HEK293 (cell line): Measurements from ENCODE around the gene ARAP3.

Source experiments
- CTCF ChIA-PET: fragments of 350-600 bp; formaldehyde crosslinking; extraction: SDS; loops from one replicate; lab custom pipeline; 2021; ENCODE audit warnings: antibody characterized with exemption; lab: Yijun Ruan, JAX
- POLR2A ChIA-PET: fragments of 300-600 bp; formaldehyde crosslinking; extraction: SDS; loops from one replicate; lab custom pipeline; 2020; ENCODE audit warnings: antibody characterized with exemption, inconsistent platforms; lab: Yijun Ruan, JAX
- H3K27ac ChIP-seq: fragments of 200-500 bp; sonication (Bioruptor generic); 2 replicates; pipeline ENCODE4 v1.5.1; 2014; ENCODE audit warnings: low read depth, low read length, control low read depth, inconsistent platforms; ENCODE audit errors: extremely low read depth
- H3K36me3 ChIP-seq, 2 experiments: fragments of 200-500 bp in 1 of 2; sonication (Bioruptor generic) in 1 of 2; 1 replicate in 1 of 2; 2 replicates in 1 of 2; pipeline ENCODE4 v1.5.1; 2014 to 2017; ENCODE audit warnings: inconsistent platforms in 2 of 2, low read length in 2 of 2; ENCODE audit not compliant: control insufficient read depth in 2 of 2, insufficient read depth in 1 of 2
- H3K4me1 ChIP-seq: fragments of 200-500 bp; sonication (Bioruptor generic); 2 replicates; pipeline ENCODE4 v1.5.1; 2014; ENCODE audit warnings: mild to moderate bottlenecking, low read length, inconsistent platforms; ENCODE audit not compliant: control insufficient read depth, insufficient read depth
- H3K4me3 ChIP-seq: 2 replicates; pipeline ENCODE4 v1.5.1; 2011; ENCODE audit warnings: low read depth, mild to moderate bottlenecking, control low read depth, low read length, moderate library complexity
- H3K9me3 ChIP-seq: fragments of 200-500 bp; sonication (Bioruptor generic); 2 replicates; pipeline ENCODE4 v1.5.1; 2014; ENCODE audit warnings: low read depth, low read length, inconsistent platforms; ENCODE audit not compliant: control insufficient read depth, insufficient read depth
- CTCF ChIP-seq: fragments of 450-650 bp; formaldehyde crosslinking; IDR thresholded peaks from 2 replicates; pipeline ENCODE4 v1.5.1; 2016; ENCODE audit warnings: missing biosample characterization, missing genetic modification characterization
- GFI1B ChIP-seq: fragments of 450-650 bp; formaldehyde crosslinking; IDR thresholded peaks from 2 replicates; pipeline ENCODE4 v1.5.1; 2016; ENCODE audit warnings: missing biosample characterization, missing genetic modification characterization
- KLF16 ChIP-seq: fragments of 450-650 bp; formaldehyde crosslinking; IDR thresholded peaks from 2 replicates; pipeline ENCODE4 v1.5.1; 2017; ENCODE audit warnings: missing biosample characterization, missing genetic modification characterization
- PRDM6 ChIP-seq: fragments of 450-650 bp; formaldehyde crosslinking; IDR thresholded peaks from 2 replicates; pipeline ENCODE4 v1.5.1; 2017; ENCODE audit warnings: missing biosample characterization, missing genetic modification characterization
- SP7 ChIP-seq: fragments of 450-650 bp; formaldehyde crosslinking; IDR thresholded peaks from 2 replicates; pipeline ENCODE4 v1.5.1; 2016; ENCODE audit warnings: missing biosample characterization, missing genetic modification characterization
- YY2 ChIP-seq: fragments of 450-650 bp; formaldehyde crosslinking; IDR thresholded peaks from 2 replicates; pipeline ENCODE4 v1.5.1; 2016; ENCODE audit warnings: missing biosample characterization, missing genetic modification characterization
- ZBTB44 ChIP-seq: fragments of 450-650 bp; IDR thresholded peaks from 2 replicates; pipeline ENCODE4 v1.5.1; 2018; ENCODE audit warnings: missing biosample characterization, mild to moderate bottlenecking, missing genetic modification characterization
- ZBTB49 ChIP-seq: fragments of 450-650 bp; formaldehyde crosslinking; IDR thresholded peaks from 2 replicates; pipeline ENCODE4 v1.5.1; 2016; ENCODE audit warnings: missing biosample characterization, missing genetic modification characterization, low read depth
- ZNF112 ChIP-seq: fragments of 450-650 bp; formaldehyde crosslinking; IDR thresholded peaks from 2 replicates; pipeline ENCODE4 v1.5.0; 2017; ENCODE audit warnings: missing biosample characterization, missing genetic modification characterization
- ZNF140 ChIP-seq: fragments of 450-650 bp; formaldehyde crosslinking; IDR thresholded peaks from 2 replicates; pipeline ENCODE4 v1.5.1; 2016; ENCODE audit warnings: missing biosample characterization, missing genetic modification characterization
- ZNF155 ChIP-seq: fragments of 450-650 bp; formaldehyde crosslinking; IDR thresholded peaks from 2 replicates; pipeline ENCODE4 v1.5.1; 2016; ENCODE audit warnings: missing biosample characterization, missing genetic modification characterization
- ZNF274 ChIP-seq, 2 experiments: fragments of 200-500 bp in 1 of 2; fragments of 450-650 bp in 1 of 2; sonication (Bioruptor generic) in 1 of 2; formaldehyde crosslinking in 1 of 2; IDR thresholded peaks; 2 replicates each; pipeline versions ENCODE4 v1.5.1 to v1.6.1; 2014 to 2016; ENCODE audit warnings: borderline replicate concordance in 1 of 2, inconsistent platforms in 1 of 2, low read length in 1 of 2, missing biosample characterization in 1 of 2, missing genetic modification characterization in 1 of 2
- ZNF362 ChIP-seq: fragments of 450-650 bp; formaldehyde crosslinking; IDR thresholded peaks from 2 replicates; pipeline ENCODE4 v1.5.1; 2016; ENCODE audit warnings: missing biosample characterization, missing genetic modification characterization
- ZNF404 ChIP-seq: fragments of 450-650 bp; formaldehyde crosslinking; IDR thresholded peaks from 2 replicates; pipeline ENCODE4 v1.5.1; 2017; ENCODE audit warnings: missing biosample characterization, missing genetic modification characterization
- ZNF48 ChIP-seq: fragments of 450-650 bp; formaldehyde crosslinking; IDR thresholded peaks from 2 replicates; pipeline ENCODE4 v1.5.1; 2016; ENCODE audit warnings: missing biosample characterization, missing genetic modification characterization
- ZNF555 ChIP-seq: fragments of 450-650 bp; formaldehyde crosslinking; conservative IDR thresholded peaks from 2 replicates; pipeline ENCODE4 v1.5.1; 2017; ENCODE audit warnings: missing biosample characterization, mild to moderate bottlenecking, missing genetic modification characterization, inconsistent platforms
- ZNF558 ChIP-seq: fragments of 450-650 bp; formaldehyde crosslinking; IDR thresholded peaks from 2 replicates; pipeline ENCODE4 v1.5.1; 2016; ENCODE audit warnings: missing biosample characterization, missing genetic modification characterization

The ARAP3 gene

GRCh38 chr5:141654298-141654697 is 27.7 kb downstream of the ARAP3 start:
- ChIA-PET POLR2A (interaction anchor here (0.5 to 2.0 kb wide), 4 partner anchors 18 to 23 kb away, joined by 4 to 8 read pairs (median 6); partner anchors contain the start of genes HDAC3 and RELL2), CTCF (interaction anchor here (0.6 to 2.9 kb wide), 5 partner anchors 11 to 73 kb away, joined by 3 to 17 read pairs (median 4); no protein-coding TSS in a partner anchor)
- Histone ChIP-seq H3K4me3 (no peak overlapping the region), H3K9me3 (no peaks in the 10 kb centered on the region), H3K36me3 (peaks cover 0 to 6% of the 10 kb centered on the region in 2 experiments; a peak in 1 of 3 replicates), H3K4me1 (no peaks in the 10 kb centered on the region), H3K27ac (no peak overlapping the region)
- TF ChIP-seq ZNF558 (tag by site-specific recombination): no peak
- TF ChIP-seq ZNF48 (tag by site-specific recombination): no peak
- TF ChIP-seq ZNF404 (tag by site-specific recombination): no peak
- TF ChIP-seq ZNF140: no peak
- no peak for TF ChIP-seq GFI1B (tag by site-specific recombination)
- TF ChIP-seq ZNF555 (tag by site-specific recombination): no peak
- no peak for TF ChIP-seq CTCF (tag by site-specific recombination)
- TF ChIP-seq ZNF274 (IDR thresholded peaks at IDR 0.05; ENCODE audit: low read length): no peak
- no peak for TF ChIP-seq ZNF274 (tag by site-specific recombination; IDR thresholded peaks at IDR 0.05; ENCODE audit: borderline replicate concordance)
- no peak for TF ChIP-seq ZNF155
- no peak for TF ChIP-seq YY2 (tag by site-specific recombination)
- TF ChIP-seq ZNF362 (tag by site-specific recombination): no peak
- no peak for TF ChIP-seq KLF16 (tag by site-specific recombination)
- TF ChIP-seq ZBTB49 (tag by site-specific recombination): no peak
- TF ChIP-seq SP7 (tag by site-specific recombination): no peak
- no peak for TF ChIP-seq ZBTB44 (tag by site-specific recombination)
- no peak for TF ChIP-seq ZNF112 (tag by site-specific recombination)
- no peak for TF ChIP-seq PRDM6 (tag by site-specific recombination)
